GM23248 (cell line): Measurements from ENCODE around the gene ACTA2. TPM values are rescaled to one million over a fixed set of nuclear protein-coding genes. Genes with fewer than 3 reads are reported as not detected.

Experiments used
- DNase-seq: peaks from one replicate; pipeline ENCODE4 v3.0.0-alpha.2; 2015
- H2AFZ ChIP-seq: fragments of 200-600 bp; sonication (generic); 2 replicates; pipeline ENCODE4 v1.6.1; 2016; ENCODE audit warnings: antibody characterized with exemption
- H3F3A ChIP-seq: fragments of 200-600 bp; sonication (generic); 2 replicates; pipeline ENCODE4 v1.6.1; 2016; ENCODE audit warnings: mild to moderate bottlenecking, antibody characterized with exemption, mixed run types; ENCODE audit not compliant: insufficient read depth
- H3K27ac ChIP-seq: fragments of 200-600 bp; sonication (generic); 2 replicates; pipeline ENCODE4 v1.5.1; 2016; ENCODE audit warnings: mild to moderate bottlenecking
- H3K27me3 ChIP-seq: fragments of 200-600 bp; sonication (generic); replicated peaks from 2 replicates; pipeline ENCODE4 v1.6.1; 2016; ENCODE audit warnings: mild to moderate bottlenecking; ENCODE audit not compliant: insufficient read depth
- H3K36me3 ChIP-seq: fragments of 200-600 bp; sonication (generic); 2 replicates; pipeline ENCODE4 v1.6.1; 2016; ENCODE audit warnings: low read depth, mild to moderate bottlenecking
- H3K4me1 ChIP-seq: fragments of 200-600 bp; sonication (generic); 2 replicates; pipeline ENCODE4 v1.6.1; 2016; ENCODE audit warnings: mild to moderate bottlenecking; ENCODE audit not compliant: insufficient read depth
- H3K4me2 ChIP-seq: fragments of 200-600 bp; sonication (generic); one replicate; pipeline ENCODE4 v1.6.1; 2016; ENCODE audit warnings: mild to moderate bottlenecking; ENCODE audit not compliant: unreplicated experiment
- H3K4me3 ChIP-seq: fragments of 200-600 bp; sonication (generic); 2 replicates; pipeline ENCODE4 v1.5.1; 2016; ENCODE audit warnings: mild to moderate bottlenecking
- H3K79me2 ChIP-seq: fragments of 200-600 bp; sonication (generic); 2 replicates; pipeline ENCODE4 v1.6.1; 2016; ENCODE audit warnings: mild to moderate bottlenecking; ENCODE audit not compliant: insufficient read depth
- H3K9ac ChIP-seq: fragments of 200-600 bp; sonication (generic); 2 replicates; pipeline ENCODE4 v1.6.1; 2016; ENCODE audit warnings: mild to moderate bottlenecking
- H3K9me2 ChIP-seq: fragments of 200-600 bp; sonication (generic); 2 replicates; pipeline ENCODE4 v1.6.1; 2016; ENCODE audit warnings: mixed run types, mild to moderate bottlenecking, moderate library complexity; ENCODE audit not compliant: insufficient read depth
- H3K9me3 ChIP-seq: fragments of 200-600 bp; sonication (generic); one replicate; pipeline ENCODE4 v1.6.1; 2017; ENCODE audit warnings: low read depth
- H4K20me1 ChIP-seq: fragments of 200-600 bp; sonication (generic); 2 replicates; pipeline ENCODE4 v1.6.0; 2016; ENCODE audit not compliant: insufficient read depth
- EZH2 ChIP-seq: fragments of 200-600 bp; sonication (generic); IDR thresholded peaks from 2 replicates; pipeline ENCODE4 v1.6.1; 2018; ENCODE audit warnings: antibody characterized with exemption, mild to moderate bottlenecking; ENCODE audit not compliant: insufficient read depth, poor library complexity, severe bottlenecking
- EZH2phosphoT487 ChIP-seq: fragments of 200-600 bp; sonication (generic); IDR thresholded peaks from 2 replicates; pipeline ENCODE4 v1.6.1; 2018; ENCODE audit warnings: antibody characterized with exemption, moderate library complexity, mild to moderate bottlenecking, low read depth; ENCODE audit not compliant: insufficient read depth
- WGBS, 2 experiments: methylation state at CpG; one replicate each; pipeline ENCODE4 v1.1.6; 2015 to 2017; ENCODE audit warnings: low lambda C conversion rate in 2 of 2, low coverage in 1 of 2; ENCODE audit errors: missing lambda C conversion rate in 2 of 2; 5-methylcytosine and 5-hydroxymethylcytosine counted together
- in situ Hi-C: fragments of 300-500 bp; cut with MboI; formaldehyde crosslinking; loops from 2 replicates; pipeline ENCODE4 v1.15.0; 2020
- polyA plus RNA-seq: library from polyadenylated mRNA; unstranded; fragments of >200 nt; fragmentation: Nextera tagmentation; extraction: Ambion mirVana; gene quantifications from 2 replicates; pipeline ENCODE4 v1.2.1, GENCODE V29; 2016
- total RNA-seq: library from RNA; depleted of rRNA; stranded (reverse); fragments of >200 nt; shearing (Covaris generic); gene quantifications from 2 replicates; pipeline ENCODE4 v1.2.3, GENCODE V29; 2014

The ACTA2 gene
- total and polyA plus RNA-seq, 2 experiments from 2014 or later = 161 to 249 TPM

GRCh38 chr10:88971221-88972061 lies 18.9 kb upstream of the ACTA2 start:
- Histone ChIP-seq H3K4me1 (peaks cover 55% of the 10 kb centered on the region), H4K20me1 (no peaks in the 10 kb centered on the region), H3K27ac (peak overlapping the region; percentile 60), H3K36me3 (no peaks in the 10 kb centered on the region), H3K79me2 (peaks cover 72% of the 10 kb centered on the region), H3K27me3 (no peaks in the 10 kb centered on the region), H3K9me3 (no peaks in the 10 kb centered on the region), H3K4me3 (peak overlapping the region; percentile 54), H2AFZ (peak overlapping the region; percentile 64), H3K9me2 (no peaks in the 10 kb centered on the region), H3F3A (peaks cover 41% of the 10 kb centered on the region; the same call in 1 of the 2 replicates), H3K9ac (peak overlapping the region; percentile 57), H3K4me2 (peak overlapping the region; percentile 98)
- peak; percentile 60 for DNase-seq
- 14 to 20% methylated on average over 5 of the region's 5 CpGs for WGBS, 2 experiments
- no peak for TF ChIP-seq EZH2phosphoT487
- TF ChIP-seq EZH2 = no peak
- in situ Hi-C loops = no loop called here

- H3K79me2 ChIP-seq = peaks cover 48% of the 10 kb centered on the region
- no peak overlapping the region for H3K4me3 ChIP-seq
- H3K36me3 ChIP-seq = no peaks in the 10 kb centered on the region
- 0 out of 2 replicates have a peak overlapping the region, but pooled peaks have one; percentile 24 for H2AFZ ChIP-seq
- peak overlapping the region; percentile 39 for H3K27ac ChIP-seq
- no peaks in the 10 kb centered on the region for H3K9me3 ChIP-seq
- TF ChIP-seq EZH2phosphoT487 (no peak), EZH2 (no peak)
- no peaks in the 10 kb centered on the region for H4K20me1 ChIP-seq
- H3K4me2 ChIP-seq = peak overlapping the region; percentile 24
- H3K27me3 ChIP-seq = no peaks in the 10 kb centered on the region
- H3K9me2 ChIP-seq = no peaks in the 10 kb centered on the region
- 14 to 16% methylated on average over 2 of the region's 2 CpGs for WGBS, 2 experiments
- peak; percentile 53 for DNase-seq
- peak overlapping the region; percentile 2; the same call in 1 of the 2 replicates for H3K9ac ChIP-seq
- H3F3A ChIP-seq = peaks cover 19% of the 10 kb centered on the region; the same call in 1 of the 2 replicates
- H3K4me1 ChIP-seq = peaks cover 42% of the 10 kb centered on the region
- in situ Hi-C loops = no loop called here
Observed at GRCh38 chr10:88968391-88968790, 15.8 kb upstream of the ACTA2 start.

- Histone ChIP-seq H3K9me2 (no peaks in the 10 kb centered on the region), H3K36me3 (no peaks in the 10 kb centered on the region), H3K27me3 (no peaks in the 10 kb centered on the region), H3K27ac (no peak overlapping the region), H3K4me3 (no peak overlapping the region), H2AFZ (no peak overlapping the region), H4K20me1 (no peaks in the 10 kb centered on the region), H3F3A (peaks cover 15% of the 10 kb centered on the region; the same call in 1 of the 2 replicates), H3K4me2 (no peak overlapping the region), H3K9me3 (no peaks in the 10 kb centered on the region), H3K4me1 (peaks cover 28% of the 10 kb centered on the region), H3K79me2 (peaks cover 34% of the 10 kb centered on the region; the same call in 1 of the 2 replicates), H3K9ac (no peak overlapping the region)
- 80 to 86% methylated on average over 3 of the region's 3 CpGs for WGBS, 2 experiments
- no peak for DNase-seq
- in situ Hi-C loops = no loop called here
- TF ChIP-seq EZH2phosphoT487 (no peak), EZH2 (no peak)
Observed at GRCh38 chr10:88966797-88967196, 14.2 kb upstream of the ACTA2 start.

- Histone ChIP-seq H3K9me2 (no peaks in the 10 kb centered on the region), H3K4me2 (no peak overlapping the region), H3K4me1 (peaks cover 28% of the 10 kb centered on the region), H3K4me3 (no peak overlapping the region), H3K9me3 (no peaks in the 10 kb centered on the region), H3K79me2 (peaks cover 30% of the 10 kb centered on the region; the same call in 1 of the 2 replicates), H3K36me3 (no peaks in the 10 kb centered on the region), H3K27ac (no peak overlapping the region), H3K9ac (no peak overlapping the region), H2AFZ (no peak overlapping the region), H3K27me3 (no peaks in the 10 kb centered on the region), H4K20me1 (no peaks in the 10 kb centered on the region), H3F3A (peaks cover 18% of the 10 kb centered on the region; the same call in 1 of the 2 replicates)
- WGBS, 2 experiments = 72 to 79% methylated on average over 3 of the region's 3 CpGs
- TF ChIP-seq EZH2 = no peak
- TF ChIP-seq EZH2phosphoT487 = no peak
- in situ Hi-C loops = no loop called here
- peak; percentile 18 for DNase-seq
Observed at GRCh38 chr10:88964869-88965415, 12.4 kb upstream of the ACTA2 start.
